ENCODE measurements around the gene SLC38A5. TPM values are rescaled to one million over a fixed set of nuclear protein-coding genes. Genes with fewer than 3 reads are reported as not detected.

SLC38A5 gene
- total RNA-seq, 4 donors from 2014 or later: 5.7 to 14.3 (median 11.3) TPM

DNA sequence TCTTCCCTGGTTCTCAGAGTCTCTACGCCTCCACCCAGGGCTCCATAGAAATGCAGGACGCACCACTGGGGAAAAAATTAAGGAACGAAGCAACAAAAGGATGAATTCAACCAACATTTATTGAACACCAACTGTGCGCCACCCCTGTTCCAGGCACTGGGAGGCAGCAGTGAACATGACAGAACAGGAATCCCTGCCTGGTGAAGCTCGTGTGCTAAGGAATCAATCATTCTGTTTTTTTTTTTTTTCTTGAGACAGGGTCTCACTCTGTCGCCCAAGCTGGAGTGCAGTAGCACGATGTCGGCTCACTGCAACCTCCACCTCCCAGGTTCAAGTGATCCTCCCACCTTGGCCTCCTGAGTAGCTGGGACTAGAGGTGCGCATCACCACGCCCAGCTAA is 4.1 kb upstream of the SLC38A5 start:
- Histone ChIP-seq H3K36me3 (no peaks in the 10 kb centered on the region), H3K27me3 (no peaks in the 10 kb centered on the region), H3K9me3 (no peaks in the 10 kb centered on the region), H3K4me3 (no peak overlapping the region), H3K27ac (no peak overlapping the region), H3K4me1 (peaks cover 0 to 22% (median 6%) of the 10 kb centered on the region in 4 donors)
- DNase-seq: no peak
- in situ Hi-C loops (cut with MboI; ENCODE audit: low pct_ligation_motif_present in 1 of 4, low pct_unique_long_range_greater_than_20kb in 1 of 4, low sequenced_read_pairs in 3 of 4) (no loop called here), intact Hi-C loops (cut with DNase I; ENCODE audit: low total_unique reads) (no loop called here)
- WGBS, 2 donors (ENCODE audit: low coverage in 1 of 2): 78% methylated on average over 10 of the region's 10 CpGs; no CpG with 5 or more reads in 1 of the 2 donors
- TF ChIP-seq POLR2A (IDR thresholded peaks at IDR 0.05) (no peak), EP300 (IDR thresholded peaks at IDR 0.05; ENCODE audit: low read depth) (no peak), POLR2AphosphoS5 (IDR thresholded peaks at IDR 0.05) (no peak)
- TF ChIP-seq, protein P1, sequence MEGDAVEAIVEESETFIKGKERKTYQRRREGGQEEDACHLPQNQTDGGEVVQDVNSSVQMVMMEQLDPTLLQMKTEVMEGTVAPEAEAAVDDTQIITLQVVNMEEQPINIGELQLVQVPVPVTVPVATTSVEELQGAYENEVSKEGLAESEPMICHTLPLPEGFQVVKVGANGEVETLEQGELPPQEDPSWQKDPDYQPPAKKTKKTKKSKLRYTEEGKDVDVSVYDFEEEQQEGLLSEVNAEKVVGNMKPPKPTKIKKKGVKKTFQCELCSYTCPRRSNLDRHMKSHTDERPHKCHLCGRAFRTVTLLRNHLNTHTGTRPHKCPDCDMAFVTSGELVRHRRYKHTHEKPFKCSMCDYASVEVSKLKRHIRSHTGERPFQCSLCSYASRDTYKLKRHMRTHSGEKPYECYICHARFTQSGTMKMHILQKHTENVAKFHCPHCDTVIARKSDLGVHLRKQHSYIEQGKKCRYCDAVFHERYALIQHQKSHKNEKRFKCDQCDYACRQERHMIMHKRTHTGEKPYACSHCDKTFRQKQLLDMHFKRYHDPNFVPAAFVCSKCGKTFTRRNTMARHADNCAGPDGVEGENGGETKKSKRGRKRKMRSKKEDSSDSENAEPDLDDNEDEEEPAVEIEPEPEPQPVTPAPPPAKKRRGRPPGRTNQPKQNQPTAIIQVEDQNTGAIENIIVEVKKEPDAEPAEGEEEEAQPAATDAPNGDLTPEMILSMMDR (IDR thresholded peaks at IDR 0.05): no peak

DNA sequence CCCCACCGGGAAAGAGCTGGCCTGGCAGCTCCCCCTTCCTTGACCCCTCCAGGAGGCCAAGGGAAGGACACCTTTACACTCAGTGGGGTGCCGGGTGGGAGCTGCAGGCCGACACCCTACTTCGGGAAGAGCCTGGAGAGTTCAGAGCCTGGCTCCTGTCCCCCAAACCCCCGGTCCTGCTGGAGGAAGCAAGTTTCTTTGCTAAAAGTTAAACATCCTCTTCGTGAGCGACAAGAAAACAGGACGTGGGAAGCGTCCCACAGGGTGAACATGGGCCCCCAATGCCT is 3.6 kb upstream of the SLC38A5 start:
- Histone ChIP-seq H3K4me3 (no peak overlapping the region), H3K4me1 (peaks cover 0 to 26% (median 6%) of the 10 kb centered on the region in 4 donors), H3K27me3 (no peaks in the 10 kb centered on the region), H3K36me3 (no peaks in the 10 kb centered on the region), H3K27ac (no peak overlapping the region), H3K9me3 (no peaks in the 10 kb centered on the region)
- 73% methylated on average over 9 of the region's 9 CpGs; no CpG with 5 or more reads in 1 of the 2 donors for WGBS, 2 donors (ENCODE audit: low coverage in 1 of 2)
- in situ Hi-C loops (cut with MboI; ENCODE audit: low pct_ligation_motif_present in 1 of 4, low pct_unique_long_range_greater_than_20kb in 1 of 4, low sequenced_read_pairs in 3 of 4): no loop called here
- no peak for DNase-seq
- intact Hi-C loops (cut with DNase I; ENCODE audit: low total_unique reads): no loop called here
- no peak for TF ChIP-seq POLR2A (IDR thresholded peaks at IDR 0.05)
- TF ChIP-seq POLR2AphosphoS5 (IDR thresholded peaks at IDR 0.05): no peak
- no peak for TF ChIP-seq EP300 (IDR thresholded peaks at IDR 0.05; ENCODE audit: low read depth)
- TF ChIP-seq, protein P1 (IDR thresholded peaks at IDR 0.05): no peak

DNA sequence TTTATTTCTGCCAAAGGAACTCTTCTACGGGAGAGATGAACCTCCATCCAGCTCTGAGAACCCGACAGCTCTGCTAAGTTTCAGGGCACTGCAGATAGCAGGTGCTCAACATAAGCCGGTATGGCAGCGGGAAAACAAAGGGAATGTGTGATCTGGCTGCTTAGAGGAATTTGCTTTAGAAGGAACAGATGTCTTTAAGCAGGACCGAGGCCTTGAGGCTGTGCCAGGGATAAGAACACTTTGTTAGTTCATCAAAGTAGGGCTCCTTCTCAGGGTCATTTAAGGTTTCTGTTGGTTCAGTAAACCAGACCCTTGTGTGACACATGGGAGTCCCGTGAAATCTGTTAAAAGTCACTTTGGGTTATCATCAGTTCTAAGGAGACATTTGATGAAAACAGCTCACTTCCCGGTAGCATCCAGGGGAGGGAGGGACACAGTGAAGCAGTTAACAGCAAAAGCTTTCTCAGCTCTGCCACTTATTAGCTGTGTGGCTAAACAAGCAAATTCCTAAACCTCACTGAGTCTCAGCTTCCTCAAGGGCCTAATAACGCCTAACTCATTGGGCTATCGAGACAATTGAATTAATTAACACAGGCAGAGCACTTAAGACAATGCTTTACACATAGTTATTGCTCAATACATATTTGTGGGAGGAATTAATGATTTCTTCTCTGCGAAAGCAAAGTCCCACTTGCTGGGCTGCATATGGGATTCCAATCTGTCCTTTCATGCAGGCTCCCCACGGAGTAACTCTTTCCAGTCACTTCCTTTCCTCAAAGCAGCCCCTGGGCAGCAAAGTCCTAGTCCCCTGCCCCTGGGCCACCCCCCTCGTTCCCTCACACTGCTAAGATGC is 3.0 kb upstream of the SLC38A5 start:
- H3K4me1 ChIP-seq: peaks cover 0 to 31% (median 6%) of the 10 kb centered on the region in 4 donors
- WGBS, 2 donors (ENCODE audit: low coverage in 1 of 2): 40 to 69% methylated on average over 1 to 12 of the region's 12 CpGs
- H3K27ac ChIP-seq: no peak overlapping the region
- no peaks in the 10 kb centered on the region for H3K27me3 ChIP-seq
- intact Hi-C loops (cut with DNase I; ENCODE audit: low total_unique reads) (no loop called here), in situ Hi-C loops (cut with MboI; ENCODE audit: low pct_ligation_motif_present in 1 of 4, low pct_unique_long_range_greater_than_20kb in 1 of 4, low sequenced_read_pairs in 3 of 4) (no loop called here)
- H3K4me3 ChIP-seq: no peak overlapping the region
- H3K36me3 ChIP-seq: no peaks in the 10 kb centered on the region
- DNase-seq: no peak
- TF ChIP-seq POLR2A (IDR thresholded peaks at IDR 0.05): no peak
- no peak for TF ChIP-seq EP300 (IDR thresholded peaks at IDR 0.05; ENCODE audit: low read depth)
- no peak for TF ChIP-seq POLR2AphosphoS5 (IDR thresholded peaks at IDR 0.05)
- TF ChIP-seq, protein P1 (IDR thresholded peaks at IDR 0.05): no peak
- no peaks in the 10 kb centered on the region for H3K9me3 ChIP-seq

- no peak overlapping the region for H3K27ac ChIP-seq
These were observed 2.2 kb upstream of the SLC38A5 start for GRCh38 chrX:48472225-48472624.

More at GRCh38 chrX:48472225-48472624, 2.2 kb upstream of the SLC38A5 start:
- H3K36me3 ChIP-seq: no peaks in the 10 kb centered on the region
- no peak overlapping the region for H3K4me3 ChIP-seq
- in situ Hi-C loops (cut with MboI; ENCODE audit: low pct_ligation_motif_present in 1 of 4, low pct_unique_long_range_greater_than_20kb in 1 of 4, low sequenced_read_pairs in 3 of 4) (no loop called here), intact Hi-C loops (cut with DNase I; ENCODE audit: low total_unique reads) (no loop called here)
- no peaks in the 10 kb centered on the region for H3K9me3 ChIP-seq
- 83% methylated on average over 9 of the region's 9 CpGs; no CpG with 5 or more reads in 1 of the 2 donors for WGBS, 2 donors (ENCODE audit: low coverage in 1 of 2)
- DNase-seq: no peak
- peaks cover 0 to 35% (median 8%) of the 10 kb centered on the region in 4 donors for H3K4me1 ChIP-seq
- TF ChIP-seq EP300 (IDR thresholded peaks at IDR 0.05; ENCODE audit: low read depth) (no peak), POLR2A (IDR thresholded peaks at IDR 0.05) (no peak), POLR2AphosphoS5 (IDR thresholded peaks at IDR 0.05) (no peak)
- TF ChIP-seq, protein P1 (IDR thresholded peaks at IDR 0.05): no peak
- H3K27me3 ChIP-seq: no peaks in the 10 kb centered on the region
